ENCODE data around the gene RABGAP1L. TPM values are rescaled to one million over a fixed set of nuclear protein-coding genes. Genes with fewer than 3 reads are reported as not detected.

RABGAP1L gene
- total and polyA plus RNA-seq, 10 of the 15 experiments (the other 5 are each of a cell fraction or from before 2014, with no cell fraction given): 5.8 to 194 (median 113) TPM

DNA sequence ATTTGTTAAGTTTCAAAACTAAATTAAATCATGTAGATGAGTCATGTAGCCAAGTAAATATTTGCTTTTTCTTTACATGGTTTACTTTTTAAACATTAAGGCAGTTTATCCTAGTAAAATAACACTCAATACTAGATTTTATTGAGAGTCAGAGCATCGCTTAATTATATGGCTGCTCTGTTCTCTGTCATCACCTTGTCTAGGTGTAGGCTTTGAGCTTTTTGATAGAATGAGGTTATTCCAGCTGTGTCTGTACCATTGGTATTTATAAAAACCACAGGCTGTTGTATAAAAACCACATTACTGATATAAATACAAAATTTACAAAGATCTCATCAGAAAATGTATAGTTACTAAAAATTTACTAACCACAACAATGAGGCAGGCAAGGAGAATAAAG lies 245.9 kb downstream of the RABGAP1L start (continued):
- TF ChIP-seq POLR2AphosphoS5 (IDR thresholded peaks at IDR 0.05; ENCODE audit: low read length): no peak
- no peak for TF ChIP-seq YBX1 (IDR thresholded peaks at IDR 0.05)
- no peak for TF ChIP-seq EGR1 (IDR thresholded peaks at IDR 0.05; ENCODE audit: borderline replicate concordance in 1 of 2, low read depth in 2 of 2, low read length in 2 of 2)
- TF ChIP-seq DPF2 (IDR thresholded peaks at IDR 0.05): no peak
- no peak for TF ChIP-seq CREB1 (IDR thresholded peaks at IDR 0.05; ENCODE audit: low read depth)
- no peak for TF ChIP-seq EZH2 (IDR thresholded peaks at IDR 0.05; ENCODE audit: borderline replicate concordance, control insufficient read depth, low read depth, low read length)

DNA sequence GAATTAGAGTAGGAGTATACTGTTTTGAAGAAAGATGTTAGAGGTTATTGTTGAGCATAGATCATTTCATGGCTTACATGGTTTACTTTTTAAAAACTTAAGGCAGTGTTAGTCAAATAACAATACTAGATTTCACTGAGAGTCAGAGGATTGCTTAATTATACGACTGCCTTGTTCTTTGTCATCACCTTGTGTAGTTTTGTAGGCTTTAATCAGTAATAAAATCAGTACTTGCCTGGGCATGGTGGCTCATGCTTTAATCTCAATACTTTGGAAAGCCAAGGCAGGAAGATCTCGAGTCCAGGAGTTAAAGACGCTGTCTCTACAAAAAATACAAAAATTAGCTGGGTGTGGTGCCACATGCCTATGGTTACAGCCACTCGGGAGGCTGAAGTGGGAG lies 247.1 kb downstream of the RABGAP1L start:
- ChIA-PET CTCF (no interaction called here), RAD21 (ENCODE audit: unreplicated experiment) (no interaction called here), POLR2A (no interaction called here), SMC1A (ENCODE audit: uncharacterized antibody, unreplicated experiment) (no interaction called here)
- DNase-seq (ENCODE audit: low read depth, low spot score) (no peak), ATAC-seq (no peak), FAIRE-seq (no peak)
- no peak overlapping the region for H3K4me2 ChIP-seq (ENCODE audit: control insufficient read depth, insufficient read depth)
- no peak overlapping the region for H3K9ac ChIP-seq (ENCODE audit: control insufficient read depth, insufficient read depth, low read length)
- H3K9me3 ChIP-seq (replicated peaks; ENCODE audit: control insufficient read depth, insufficient read depth, low read length): no peaks in the 10 kb centered on the region; the same call in 2 of the 3 replicates
- no peak overlapping the region for H2AFZ ChIP-seq (ENCODE audit: control insufficient read depth, low read depth, low read length)
- 99% methylated on average over 4 of the region's 4 CpGs for WGBS (ENCODE audit: insufficient coverage, insufficient replicate concordance, low lambda C conversion rate, missing lambda C conversion rate)
- no peak overlapping the region for H3K27ac ChIP-seq (ENCODE audit: control insufficient read depth, insufficient read depth)
- no peak overlapping the region for H3K4me3 ChIP-seq
- no peaks in the 10 kb centered on the region for H3K27me3 ChIP-seq (replicated peaks in 1 of 2; ENCODE audit: control insufficient read depth in 2 of 2, insufficient read depth in 2 of 2, low read length in 1 of 2)
- in situ Hi-C loops (cut with MboI): no loop called here
- no TSS peak for BruUV-seq (replicated peaks)
- no peaks in the 10 kb centered on the region for H3K4me1 ChIP-seq (ENCODE audit: control insufficient read depth, insufficient read depth, low read length)
- H3K79me2 ChIP-seq (ENCODE audit: control insufficient read depth, insufficient read depth, low read length): no peaks in the 10 kb centered on the region; the same call in 1 of the 2 replicates
- intact Hi-C loops (cut with micrococcal nuclease; ENCODE audit: unreplicated experiment): no loop called here
- H3K36me3 ChIP-seq (ENCODE audit: control insufficient read depth in 2 of 2, insufficient read depth in 2 of 2, low read length in 1 of 2): 0 out of 4 replicates have a peak, but pooled peaks cover 0 to 4% of the 10 kb centered on the region in 2 experiments
- H4K20me1 ChIP-seq (ENCODE audit: control insufficient read depth, insufficient read depth): no peaks in the 10 kb centered on the region
- TF ChIP-seq FOXK2 (IDR thresholded peaks at IDR 0.05) (no peak), REST (IDR thresholded peaks at IDR 0.05; ENCODE audit: low read depth, low read length) (no peak), NFXL1 (IDR thresholded peaks at IDR 0.05; ENCODE audit: borderline replicate concordance) (no peak), GATAD2B (conservative IDR thresholded peaks at IDR 0.05; ENCODE audit: low read depth) (no peak), ZBTB40 (IDR thresholded peaks at IDR 0.05; ENCODE audit: borderline replicate concordance) (no peak)
- TF ChIP-seq, protein P1, sequence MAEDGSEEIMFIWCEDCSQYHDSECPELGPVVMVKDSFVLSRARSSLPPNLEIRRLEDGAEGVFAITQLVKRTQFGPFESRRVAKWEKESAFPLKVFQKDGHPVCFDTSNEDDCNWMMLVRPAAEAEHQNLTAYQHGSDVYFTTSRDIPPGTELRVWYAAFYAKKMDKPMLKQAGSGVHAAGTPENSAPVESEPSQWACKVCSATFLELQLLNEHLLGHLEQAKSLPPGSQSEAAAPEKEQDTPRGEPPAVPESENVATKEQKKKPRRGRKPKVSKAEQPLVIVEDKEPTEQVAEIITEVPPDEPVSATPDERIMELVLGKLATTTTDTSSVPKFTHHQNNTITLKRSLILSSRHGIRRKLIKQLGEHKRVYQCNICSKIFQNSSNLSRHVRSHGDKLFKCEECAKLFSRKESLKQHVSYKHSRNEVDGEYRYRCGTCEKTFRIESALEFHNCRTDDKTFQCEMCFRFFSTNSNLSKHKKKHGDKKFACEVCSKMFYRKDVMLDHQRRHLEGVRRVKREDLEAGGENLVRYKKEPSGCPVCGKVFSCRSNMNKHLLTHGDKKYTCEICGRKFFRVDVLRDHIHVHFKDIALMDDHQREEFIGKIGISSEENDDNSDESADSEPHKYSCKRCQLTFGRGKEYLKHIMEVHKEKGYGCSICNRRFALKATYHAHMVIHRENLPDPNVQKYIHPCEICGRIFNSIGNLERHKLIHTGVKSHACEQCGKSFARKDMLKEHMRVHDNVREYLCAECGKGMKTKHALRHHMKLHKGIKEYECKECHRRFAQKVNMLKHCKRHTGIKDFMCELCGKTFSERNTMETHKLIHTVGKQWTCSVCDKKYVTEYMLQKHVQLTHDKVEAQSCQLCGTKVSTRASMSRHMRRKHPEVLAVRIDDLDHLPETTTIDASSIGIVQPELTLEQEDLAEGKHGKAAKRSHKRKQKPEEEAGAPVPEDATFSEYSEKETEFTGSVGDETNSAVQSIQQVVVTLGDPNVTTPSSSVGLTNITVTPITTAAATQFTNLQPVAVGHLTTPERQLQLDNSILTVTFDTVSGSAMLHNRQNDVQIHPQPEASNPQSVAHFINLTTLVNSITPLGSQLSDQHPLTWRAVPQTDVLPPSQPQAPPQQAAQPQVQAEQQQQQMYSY (CRISPR knock-in tag; IDR thresholded peaks at IDR 0.05): no peak

Data from GM12878 (cell line).